OCI-LY3 (cell line): Measurements from ENCODE around the gene DMBX1.

ENCODE experiments used
- H2AFZ ChIP-seq: fragments of 200-600, 300-600 bp; shearing (Covaris generic); 2 replicates; pipeline ENCODE4 v1.6.0; 2014; ENCODE audit warnings: antibody characterized with exemption, low read depth, low read length
- H3K27ac ChIP-seq: fragments of 200-600, 300-600 bp; sonication (generic); 2 replicates; pipeline ENCODE4 v1.5.1; 2014; ENCODE audit warnings: mild to moderate bottlenecking, low read length, moderate library complexity, mixed read lengths
- H3K27me3 ChIP-seq: fragments of 200-600, 300-600 bp; sonication (generic); 2 replicates; pipeline ENCODE4 v1.6.1; 2014; ENCODE audit warnings: low read depth, low read length, mixed read lengths
- H3K36me3 ChIP-seq: fragments of 200-600, 300-600 bp; sonication (generic); replicated peaks from 2 replicates; pipeline ENCODE3; 2014; ENCODE audit warnings: low read depth, low read length, mixed read lengths
- H3K4me1 ChIP-seq: fragments of 300-600, 200-600 bp; sonication (generic); 2 replicates; pipeline ENCODE4 v1.6.1; 2014; ENCODE audit warnings: low read length, mixed read lengths
- H3K4me2 ChIP-seq: fragments of 200-600, 300-600 bp; sonication (generic); 2 replicates; pipeline ENCODE4 v1.6.1; 2014; ENCODE audit warnings: low read length, mixed read lengths
- H3K4me3 ChIP-seq: fragments of 300-600, 200-600 bp; sonication (generic); 2 replicates; pipeline ENCODE4 v1.5.1; 2014; ENCODE audit warnings: antibody characterized with exemption, mild to moderate bottlenecking, low read length, moderate library complexity
- H3K79me2 ChIP-seq: fragments of 300-600, 200-600 bp; shearing (Covaris generic); 2 replicates; pipeline ENCODE4 v1.6.1; 2014; ENCODE audit warnings: mild to moderate bottlenecking, low read length, mixed read lengths
- H3K9ac ChIP-seq: fragments of 300-600, 200-600 bp; shearing (Covaris generic); 2 replicates; pipeline ENCODE4 v1.6.0; 2014; ENCODE audit warnings: mild to moderate bottlenecking, low read length, moderate library complexity
- H3K9me3 ChIP-seq: fragments of 200-600, 300-600 bp; shearing (Covaris generic); 2 replicates; pipeline ENCODE4 v1.6.1; 2014; ENCODE audit warnings: low read length, mixed read lengths; ENCODE audit not compliant: insufficient read depth
- H4K20me1 ChIP-seq: fragments of 200-600, 300-600 bp; sonication (generic); 2 replicates; pipeline ENCODE4 v1.6.1; 2016; ENCODE audit warnings: low read length, mixed read lengths; ENCODE audit not compliant: insufficient read depth
- CTCF ChIP-seq: fragments of 200-600, 300-600 bp; sonication (generic); IDR thresholded peaks from 2 replicates; pipeline ENCODE4 v1.5.1; 2014; ENCODE audit warnings: antibody characterized with exemption, low read length, low read depth
- EZH2phosphoT487 ChIP-seq: fragments of 200-600 bp; shearing (Covaris generic); IDR thresholded peaks from 2 replicates; pipeline ENCODE4 v1.6.1; 2018; ENCODE audit warnings: antibody characterized with exemption, mixed run types, low read depth

The DMBX1 gene

GRCh38 chr1:46489169-46489637 is 433 bp upstream of the DMBX1 start:
- no peaks in the 10 kb centered on the region for H3K79me2 ChIP-seq
- TF ChIP-seq CTCF (no peak), EZH2phosphoT487 (no peak)
- H3K9ac ChIP-seq, result no peak overlapping the region
- H3K36me3 ChIP-seq, result no peaks in the 10 kb centered on the region
- no peaks in the 10 kb centered on the region for H3K9me3 ChIP-seq
- H3K4me2 ChIP-seq, result no peak overlapping the region
- no peaks in the 10 kb centered on the region for H3K4me1 ChIP-seq
- H3K4me3 ChIP-seq, result no peak overlapping the region
- H2AFZ ChIP-seq, result no peak overlapping the region
- no peak overlapping the region for H3K27ac ChIP-seq
- no peaks in the 10 kb centered on the region for H3K27me3 ChIP-seq
- H4K20me1 ChIP-seq, result no peaks in the 10 kb centered on the region

- TF ChIP-seq CTCF, result no peak
- TF ChIP-seq EZH2phosphoT487, result no peak
- no peaks in the 10 kb centered on the region for H3K36me3 ChIP-seq
- H3K4me2 ChIP-seq, result no peak overlapping the region
- H3K4me3 ChIP-seq, result no peak overlapping the region
- no peaks in the 10 kb centered on the region for H3K9me3 ChIP-seq
- no peak overlapping the region for H3K9ac ChIP-seq
- no peak overlapping the region for H3K27ac ChIP-seq
- no peaks in the 10 kb centered on the region for H3K4me1 ChIP-seq
- H3K79me2 ChIP-seq, result no peaks in the 10 kb centered on the region
- H3K27me3 ChIP-seq, result no peaks in the 10 kb centered on the region
- H4K20me1 ChIP-seq, result no peaks in the 10 kb centered on the region
- H2AFZ ChIP-seq, result no peak overlapping the region
Measured at GRCh38 chr1:46490406-46490655, 695 bp downstream of the DMBX1 start.

GRCh38 chr1:46490656-46491442 is 1.2 kb downstream of the DMBX1 start:
- Histone ChIP-seq H3K4me2 (no peak overlapping the region), H3K27ac (no peak overlapping the region), H3K9me3 (no peaks in the 10 kb centered on the region), H3K36me3 (no peaks in the 10 kb centered on the region), H4K20me1 (no peaks in the 10 kb centered on the region), H3K4me3 (no peak overlapping the region), H2AFZ (no peak overlapping the region), H3K79me2 (no peaks in the 10 kb centered on the region), H3K9ac (no peak overlapping the region), H3K27me3 (no peaks in the 10 kb centered on the region), H3K4me1 (no peaks in the 10 kb centered on the region)
- TF ChIP-seq CTCF (no peak), EZH2phosphoT487 (no peak)

GRCh38 chr1:46491443-46492268 is 2.0 kb downstream of the DMBX1 start:
- H3K9ac ChIP-seq, result no peak overlapping the region
- H3K4me3 ChIP-seq, result no peak overlapping the region
- no peaks in the 10 kb centered on the region for H4K20me1 ChIP-seq
- no peak overlapping the region for H2AFZ ChIP-seq
- H3K4me1 ChIP-seq, result no peaks in the 10 kb centered on the region
- H3K79me2 ChIP-seq, result no peaks in the 10 kb centered on the region
- TF ChIP-seq CTCF (no peak), EZH2phosphoT487 (no peak)
- no peaks in the 10 kb centered on the region for H3K27me3 ChIP-seq
- H3K36me3 ChIP-seq, result no peaks in the 10 kb centered on the region
- no peak overlapping the region for H3K27ac ChIP-seq
- H3K4me2 ChIP-seq, result no peak overlapping the region
- no peaks in the 10 kb centered on the region for H3K9me3 ChIP-seq
